ENCODE measurements around the gene UBE2L3.
"Not testable (repeated sequence)": the region's sequence is repeated elsewhere in the genome, so short reads cannot be mapped to it uniquely, and the experiment has no call there.

The UBE2L3 gene

GRCh38 chr22:21606775-21607174 lies 39.3 kb downstream of the UBE2L3 start:
- no peak overlapping the region for H3K4me3 ChIP-seq (replicated peaks; ENCODE audit: low read depth, low read length)
- no peak for DNase-seq (ENCODE audit: low read depth)
- no peak for TF ChIP-seq CTCF (IDR thresholded peaks at IDR 0.05; ENCODE audit: low read length, missing control alignments)

GRCh38 chr22:21609556-21610157 lies 42.1 kb downstream of the UBE2L3 start:
- H3K4me3 ChIP-seq (replicated peaks; ENCODE audit: low read depth, low read length); DNase-seq (ENCODE audit: low read depth): not testable (repeated sequence)

GRCh38 chr22:21611210-21611977 lies 43.9 kb downstream of the UBE2L3 start:
- no peak for DNase-seq (ENCODE audit: low read depth)
- TF ChIP-seq CTCF (IDR thresholded peaks at IDR 0.05; ENCODE audit: low read length, missing control alignments) = no peak
- no peak overlapping the region for H3K4me3 ChIP-seq (replicated peaks; ENCODE audit: low read depth, low read length)

GRCh38 chr22:21612858-21613257 lies 45.3 kb downstream of the UBE2L3 start:
- no peak for TF ChIP-seq CTCF (IDR thresholded peaks at IDR 0.05; ENCODE audit: low read length, missing control alignments)
- no peak overlapping the region for H3K4me3 ChIP-seq (replicated peaks; ENCODE audit: low read depth, low read length)
- DNase-seq (ENCODE audit: low read depth) = no peak

- DNase-seq (ENCODE audit: low read depth) = no peak
- no peak for TF ChIP-seq CTCF (IDR thresholded peaks at IDR 0.05; ENCODE audit: low read length, missing control alignments)
- no peak overlapping the region for H3K4me3 ChIP-seq (replicated peaks; ENCODE audit: low read depth, low read length)
These were observed 46.2 kb downstream of the UBE2L3 start for GRCh38 chr22:21613553-21614233.

- no peak for TF ChIP-seq CTCF (IDR thresholded peaks at IDR 0.05; ENCODE audit: low read length, missing control alignments)
- DNase-seq (ENCODE audit: low read depth) = no peak
- no peak overlapping the region for H3K4me3 ChIP-seq (replicated peaks; ENCODE audit: low read depth, low read length)
These were observed 48.2 kb downstream of the UBE2L3 start for GRCh38 chr22:21615731-21616130.

- DNase-seq (ENCODE audit: low read depth); H3K4me3 ChIP-seq (replicated peaks; ENCODE audit: low read depth, low read length): not testable (repeated sequence)
These were observed 49.8 kb downstream of the UBE2L3 start for GRCh38 chr22:21617337-21617736.
